Right lobe of liver (tissue), 6 donors: ENCODE results near the gene KMT2C. TPM values are rescaled to one million over a fixed set of nuclear protein-coding genes. Genes with fewer than 3 reads are reported as not detected.
"Not testable (repeated sequence)": the region's sequence is repeated elsewhere in the genome, so short reads cannot be mapped to it uniquely, and the experiment has no call there.

ENCODE experiments used
- ATAC-seq, 4 donors: fragments of 200-7000 bp; cut with Tn5 transposase; one replicate each; pipeline ENCODE4 v1.9.1; 2020; ENCODE audit warnings: mild to moderate bottlenecking in 4 of 4, moderate library complexity in 4 of 4
- DNase-seq, 3 donors: peaks; one replicate each; pipeline ENCODE4 v3.0.0-alpha.2; 2020
- H3K27ac ChIP-seq, 3 donors: fragments of 200-600 bp; one replicate each; pipeline ENCODE4 v1.8.0; 2022
- H3K27me3 ChIP-seq, 2 donors: fragments of 200-600 bp; one replicate each; pipeline ENCODE4 v1.8.0; 2022
- H3K36me3 ChIP-seq, 4 donors: fragments of 200-600 bp; sonication (generic) in 1 of 4; one replicate each; pipeline versions ENCODE4 v1.5.1 to v1.8.0; 2017 to 2022; ENCODE audit warnings: control low read depth in 1 of 4
- H3K4me1 ChIP-seq, 4 donors: fragments of 200-600 bp; sonication (generic) in 1 of 4; one replicate each; pipeline versions ENCODE4 v1.5.1 to v1.8.0; 2017 to 2022; ENCODE audit warnings: control low read depth in 1 of 4
- H3K4me3 ChIP-seq, 3 donors: fragments of 200-600 bp; one replicate each; pipeline ENCODE4 v1.8.0; 2022
- H3K9me3 ChIP-seq, 4 donors: fragments of 200-600 bp; sonication (generic) in 1 of 4; one replicate each; pipeline versions ENCODE4 v1.5.1 to v1.8.0; 2017 to 2022; ENCODE audit warnings: control low read depth in 1 of 4
- POLR2A ChIP-seq: fragments of 450-650 bp; IDR thresholded peaks from one replicate; pipeline ENCODE4 v1.6.1; 2017; ENCODE audit warnings: antibody characterized with exemption, mild to moderate bottlenecking
- WGBS: methylation state at CpG from one replicate; pipeline ENCODE4 v1.1.6; 2018; ENCODE audit warnings: low coverage, low lambda C conversion rate; ENCODE audit not compliant: insufficient coverage; ENCODE audit errors: missing lambda C conversion rate; 5-methylcytosine and 5-hydroxymethylcytosine counted together
- intact Hi-C, 2 donors: fragments of 100-400 bp; cut with DNase I; formaldehyde crosslinking; loops; one replicate each; pipeline versions ENCODE4 v1.11.2 to v1.14.1; 2022
- total RNA-seq, 6 experiments: library from RNA; depleted of rRNA in 2 of 6; stranded (reverse); fragments of >200 nt in 2 of 6; fragmentation: NEBNext Ultra II Directional in 3 of 6; extraction: Animal tissue kit (Norgen Biotek cat#: 25700) in 3 of 6; gene quantifications; one replicate each; pipeline versions ENCODE4 v1.1.0 to v1.2.4, GENCODE V29; 2016 to 2023
- TF ChIP-seq, protein P1 (sequence below), 4 donors: fragments of 200-600 bp in 3 of 4; fragments of 450-650 bp in 1 of 4; IDR thresholded peaks; one replicate each; pipeline versions ENCODE4 v1.5.1 to v1.8.0; 2016 to 2022; ENCODE audit warnings: antibody characterized with exemption in 4 of 4, mild to moderate bottlenecking in 2 of 4
- donor health status: DM: no; HTN: yes; CAD: no.
- donor health status: DM: no; HTN: no; CAD: no.
- donor health status: DM: no; HTN: no; CAD: no.
- donor health status: DM: no; HTN: yes; CAD: no.
- donor health status: DM: no; HTN: yes; CAD: no.

KMT2C gene
- total RNA-seq, 6 experiments from 2014 or later: 20.6 to 32.0 (median 29.9) TPM

DNA sequence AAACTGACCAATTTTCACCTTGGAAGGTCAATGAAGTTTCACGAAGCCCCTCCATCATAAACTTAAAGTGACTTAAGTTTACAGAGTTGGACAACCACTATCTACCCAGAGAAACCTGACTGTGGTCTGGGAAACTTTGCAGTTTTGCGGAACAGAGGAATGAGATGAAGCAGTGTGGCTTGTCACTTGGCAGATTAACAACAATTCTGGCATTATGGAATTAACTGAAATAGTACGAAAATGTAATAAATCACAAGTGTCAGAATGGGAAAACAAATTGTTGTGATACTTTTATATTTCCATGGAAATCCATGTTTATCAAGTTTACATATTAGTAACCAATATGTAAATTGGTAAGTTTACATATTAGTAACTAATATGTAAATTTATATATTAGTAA is 4.9 kb downstream of the KMT2C start:
- H3K36me3 ChIP-seq: no peaks in the 10 kb centered on the region
- no peaks in the 10 kb centered on the region for H3K9me3 ChIP-seq
- TF ChIP-seq, protein P1, sequence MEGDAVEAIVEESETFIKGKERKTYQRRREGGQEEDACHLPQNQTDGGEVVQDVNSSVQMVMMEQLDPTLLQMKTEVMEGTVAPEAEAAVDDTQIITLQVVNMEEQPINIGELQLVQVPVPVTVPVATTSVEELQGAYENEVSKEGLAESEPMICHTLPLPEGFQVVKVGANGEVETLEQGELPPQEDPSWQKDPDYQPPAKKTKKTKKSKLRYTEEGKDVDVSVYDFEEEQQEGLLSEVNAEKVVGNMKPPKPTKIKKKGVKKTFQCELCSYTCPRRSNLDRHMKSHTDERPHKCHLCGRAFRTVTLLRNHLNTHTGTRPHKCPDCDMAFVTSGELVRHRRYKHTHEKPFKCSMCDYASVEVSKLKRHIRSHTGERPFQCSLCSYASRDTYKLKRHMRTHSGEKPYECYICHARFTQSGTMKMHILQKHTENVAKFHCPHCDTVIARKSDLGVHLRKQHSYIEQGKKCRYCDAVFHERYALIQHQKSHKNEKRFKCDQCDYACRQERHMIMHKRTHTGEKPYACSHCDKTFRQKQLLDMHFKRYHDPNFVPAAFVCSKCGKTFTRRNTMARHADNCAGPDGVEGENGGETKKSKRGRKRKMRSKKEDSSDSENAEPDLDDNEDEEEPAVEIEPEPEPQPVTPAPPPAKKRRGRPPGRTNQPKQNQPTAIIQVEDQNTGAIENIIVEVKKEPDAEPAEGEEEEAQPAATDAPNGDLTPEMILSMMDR (IDR thresholded peaks at IDR 0.05): no peak
- TF ChIP-seq POLR2A: no peak
- 89% methylated on average over 3 of the region's 3 CpGs for WGBS
- no peak for DNase-seq
- intact Hi-C loops: no loop called here
- H3K4me3 ChIP-seq: no peak overlapping the region
- no peak overlapping the region for H3K27ac ChIP-seq
- peaks cover 0 to 36% (median 5%) of the 10 kb centered on the region in 4 donors for H3K4me1 ChIP-seq
- no peak for ATAC-seq
- H3K27me3 ChIP-seq: no peaks in the 10 kb centered on the region

DNA sequence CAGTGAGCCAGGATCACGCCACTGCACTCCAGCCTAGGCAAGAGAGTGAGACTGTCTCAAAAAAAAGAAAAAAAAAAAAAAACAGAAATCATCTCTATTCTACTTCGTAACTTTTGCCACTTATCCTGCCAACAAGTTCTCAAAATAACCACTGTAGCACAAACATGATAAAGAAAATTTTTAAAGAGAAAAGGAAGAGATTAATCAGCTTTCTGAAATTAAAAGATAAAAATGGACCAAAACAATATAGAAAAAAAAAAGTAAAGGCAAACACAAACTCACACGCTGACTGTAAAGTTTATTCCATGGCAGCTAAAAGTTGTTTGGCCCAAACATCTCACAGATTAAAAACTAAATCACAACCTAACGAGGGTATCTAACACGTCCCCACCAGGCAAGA is 5.7 kb downstream of the KMT2C start:
- H3K27me3 ChIP-seq, intact Hi-C loops, ATAC-seq, DNase-seq, H3K4me3 ChIP-seq, H3K36me3 ChIP-seq, H3K27ac ChIP-seq, H3K9me3 ChIP-seq: not testable (repeated sequence)
- 64% methylated on average over 5 of the region's 5 CpGs for WGBS
- peaks cover 0 to 36% (median 5%) of the 10 kb centered on the region in 4 donors for H3K4me1 ChIP-seq

DNA sequence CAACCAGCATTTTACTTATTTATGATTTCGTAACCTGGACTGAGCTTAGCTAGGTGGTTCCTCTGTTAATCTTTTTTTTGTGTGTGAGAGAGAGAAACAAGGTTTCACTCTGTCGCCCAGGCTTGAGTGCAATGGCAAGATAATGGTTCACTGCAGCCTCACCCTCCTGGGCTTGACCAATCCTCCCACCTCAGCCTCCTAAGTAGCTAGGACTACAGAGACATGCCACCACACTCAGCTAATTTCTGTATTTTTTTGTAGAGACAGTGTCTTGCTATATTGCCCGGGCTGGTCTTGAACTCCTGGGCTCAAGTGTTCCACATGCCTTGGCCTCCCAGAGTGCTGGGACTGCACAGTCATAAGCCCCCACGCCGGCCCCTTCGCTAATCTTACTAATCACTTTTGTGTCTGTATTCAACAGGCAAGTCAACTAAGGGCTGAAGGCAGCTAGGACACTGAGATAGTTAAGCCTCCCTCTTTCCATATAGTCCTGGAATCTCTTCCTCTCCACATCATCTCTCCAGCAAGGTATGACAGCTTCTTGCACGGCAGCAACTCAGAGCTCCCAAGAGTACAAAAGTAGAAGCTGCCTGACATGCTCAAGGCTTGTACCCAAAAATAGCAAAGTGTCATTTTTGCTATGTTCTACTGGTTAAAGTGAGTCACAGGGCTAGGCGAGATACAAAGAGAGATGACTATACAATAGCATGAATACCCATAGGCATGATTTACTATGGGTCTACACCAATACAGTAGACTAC is 11.3 kb downstream of the KMT2C start:
- Histone ChIP-seq H3K36me3 (no peaks in the 10 kb centered on the region), H3K4me3 (no peak overlapping the region), H3K27ac (no peak overlapping the region), H3K9me3 (no peaks in the 10 kb centered on the region), H3K4me1 (peaks cover 0 to 12% (median 0%) of the 10 kb centered on the region in 4 donors), H3K27me3 (no peaks in the 10 kb centered on the region)
- intact Hi-C loops: no loop called here
- WGBS: 85% methylated on average over 8 of the region's 8 CpGs
- ATAC-seq (no peak), DNase-seq (no peak)
- TF ChIP-seq POLR2A: no peak

DNA sequence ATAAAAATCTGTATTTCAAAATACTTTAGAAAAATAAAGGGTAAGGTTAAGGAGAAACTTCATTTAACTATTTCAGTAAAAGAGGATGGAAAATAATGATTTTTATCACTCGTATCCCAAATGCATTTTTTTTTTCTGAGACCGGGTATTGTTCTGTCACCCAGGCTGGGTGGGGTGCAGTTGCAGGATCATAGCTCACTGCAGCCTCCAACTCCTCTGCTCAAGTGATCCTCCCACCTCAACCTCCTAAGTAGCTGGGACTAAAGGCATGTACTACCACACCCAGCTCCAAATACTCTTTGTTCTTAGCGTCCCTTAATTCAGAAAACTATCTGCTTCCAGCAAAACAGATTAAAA is 11.8 kb downstream of the KMT2C start:
- 72% methylated on average over 3 of the region's 3 CpGs for WGBS
- TF ChIP-seq, protein P1 (IDR thresholded peaks at IDR 0.05): no peak
- TF ChIP-seq POLR2A: no peak
- no peak for ATAC-seq

DNA sequence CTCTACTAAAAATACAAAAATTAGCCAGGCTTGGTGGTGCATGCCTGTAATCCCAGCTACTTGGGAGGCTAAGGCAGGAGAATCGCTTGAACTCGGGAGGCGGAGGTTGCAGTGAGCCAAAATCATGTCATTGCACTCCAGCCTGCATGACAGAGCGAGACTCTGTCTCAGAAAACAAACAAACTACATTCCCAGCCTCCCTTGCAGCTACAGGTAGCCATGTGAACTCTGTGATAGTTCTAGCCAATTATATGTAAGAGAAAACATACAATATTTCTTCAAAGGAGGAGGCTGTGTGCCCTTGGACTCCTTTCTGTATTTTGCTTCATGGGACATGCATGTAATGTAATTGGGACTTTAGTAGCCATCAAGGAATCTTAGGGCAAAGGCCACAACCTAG is 12.6 kb downstream of the KMT2C start:
- intact Hi-C loops, H3K4me3 ChIP-seq, H3K27ac ChIP-seq, ATAC-seq, H3K36me3 ChIP-seq, DNase-seq, H3K4me1 ChIP-seq, H3K9me3 ChIP-seq, H3K27me3 ChIP-seq: not testable (repeated sequence)
- no CpG with 5 or more reads among the region's 4 CpGs for WGBS

More for the DNA sequence above, 11.8 kb downstream of the KMT2C start:
- H3K27me3 ChIP-seq: no peaks in the 10 kb centered on the region
- no peaks in the 10 kb centered on the region for H3K36me3 ChIP-seq
- intact Hi-C loops: no loop called here
- no peak for DNase-seq
- no peak overlapping the region for H3K4me3 ChIP-seq
- peaks cover 0 to 6% (median 0%) of the 10 kb centered on the region in 4 donors for H3K4me1 ChIP-seq
- H3K9me3 ChIP-seq: no peaks in the 10 kb centered on the region
- H3K27ac ChIP-seq: no peak overlapping the region

DNA sequence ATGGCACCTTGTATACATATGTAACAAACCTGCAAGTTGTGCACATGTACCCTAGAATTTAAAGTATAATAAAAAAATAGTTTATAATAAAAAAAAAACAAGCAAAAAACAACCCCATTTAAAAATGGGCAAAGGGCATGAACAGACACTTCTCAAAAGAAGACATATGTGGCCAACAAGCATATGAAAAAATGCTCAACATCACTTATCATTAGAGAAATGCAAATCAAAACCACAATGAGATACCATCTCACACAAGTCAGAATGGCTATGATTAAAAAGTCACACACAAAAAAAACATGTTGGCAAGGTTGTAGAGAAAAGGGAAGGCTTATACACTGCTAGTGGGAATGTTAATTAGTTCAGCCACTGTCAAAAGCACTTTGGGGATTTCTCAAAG is 14.9 kb downstream of the KMT2C start:
- H3K27me3 ChIP-seq, H3K4me1 ChIP-seq, DNase-seq, ATAC-seq, H3K36me3 ChIP-seq, H3K27ac ChIP-seq, H3K9me3 ChIP-seq, H3K4me3 ChIP-seq, intact Hi-C loops: not testable (repeated sequence)
